ENCODE data around the gene TNNT3. TPM values are rescaled to one million over a fixed set of nuclear protein-coding genes. Genes with fewer than 3 reads are reported as not detected.

The TNNT3 gene
- total RNA-seq, 2 donors from 2014 or later, result 17.9 to 45.3 TPM

- no peak for DNase-seq (ENCODE audit: low spot score)
- intact Hi-C loops (cut with DNase I), result no loop called here
Measured at GRCh38 chr11:1963864-1964263, 44.4 kb downstream of the TNNT3 start.

- intact Hi-C loops (cut with DNase I), result no loop called here
Measured at GRCh38 chr11:1964348-1964747, 44.8 kb downstream of the TNNT3 start.

GRCh38 chr11:1964955-1965354 is 45.5 kb downstream of the TNNT3 start:
- intact Hi-C loops (cut with DNase I), result no loop called here
- DNase-seq (ENCODE audit: low spot score), result no peak

More at GRCh38 chr11:1964348-1964747, 44.8 kb downstream of the TNNT3 start:
- DNase-seq (ENCODE audit: low spot score), result no peak

GRCh38 chr11:1966531-1966930 is 47.0 kb downstream of the TNNT3 start:
- DNase-seq (ENCODE audit: low spot score), result no peak

GRCh38 chr11:1967641-1968225 is 48.2 kb downstream of the TNNT3 start:
- intact Hi-C loops (cut with DNase I), result no loop called here
- DNase-seq (ENCODE audit: low spot score), result no peak

More at GRCh38 chr11:1966531-1966930, 47.0 kb downstream of the TNNT3 start:
- intact Hi-C loops (cut with DNase I), result no loop called here

GRCh38 chr11:1968454-1969002 is 49.0 kb downstream of the TNNT3 start:
- intact Hi-C loops (cut with DNase I), result no loop called here

GRCh38 chr11:1969035-1969434 is 49.5 kb downstream of the TNNT3 start:
- DNase-seq (ENCODE audit: low spot score), result no peak
- intact Hi-C loops (cut with DNase I), result no loop called here

More at GRCh38 chr11:1968454-1969002, 49.0 kb downstream of the TNNT3 start:
- no peak for DNase-seq (ENCODE audit: low spot score)

- intact Hi-C loops (cut with DNase I), result no loop called here
- DNase-seq (ENCODE audit: low spot score), result no peak
Measured at GRCh38 chr11:1969776-1970175, 50.3 kb downstream of the TNNT3 start.

- intact Hi-C loops (cut with DNase I), result no loop called here
- no peak for DNase-seq (ENCODE audit: low spot score)
Measured at GRCh38 chr11:1970956-1971355, 51.5 kb downstream of the TNNT3 start.

GRCh38 chr11:1975185-1975584 is 55.7 kb downstream of the TNNT3 start:
- intact Hi-C loops (cut with DNase I), result no loop called here

GRCh38 chr11:1978720-1979473 is 59.4 kb downstream of the TNNT3 start:
- no peak for DNase-seq (ENCODE audit: low spot score)
- intact Hi-C loops (cut with DNase I), result no loop called here

More at GRCh38 chr11:1975185-1975584, 55.7 kb downstream of the TNNT3 start:
- no peak for DNase-seq (ENCODE audit: low spot score)

- DNase-seq (ENCODE audit: low spot score), result no peak
- intact Hi-C loops (cut with DNase I), result no loop called here
Measured at GRCh38 chr11:1979607-1980006, 60.1 kb downstream of the TNNT3 start.

GRCh38 chr11:1982873-1983600 is 63.5 kb downstream of the TNNT3 start:
- DNase-seq (ENCODE audit: low spot score), result no peak
- intact Hi-C loops (cut with DNase I), result no loop called here

- intact Hi-C loops (cut with DNase I), result no loop called here
- no peak for DNase-seq (ENCODE audit: low spot score)
Measured at GRCh38 chr11:1983601-1983961, 64.1 kb downstream of the TNNT3 start.

- no peak for DNase-seq (ENCODE audit: low spot score)
- intact Hi-C loops (cut with DNase I), result no loop called here
Measured at GRCh38 chr11:1987024-1987423, 67.5 kb downstream of the TNNT3 start.

GRCh38 chr11:1988174-1988573 is 68.7 kb downstream of the TNNT3 start:
- DNase-seq (ENCODE audit: low spot score), result no peak
- intact Hi-C loops (cut with DNase I), result no loop called here

All from posterior vena cava (tissue), 2 donors.